Activated T-cell treated with anti-CD3 and anti-CD28 coated beads, Interleukin-2, amount 50 U/mL, for 48 hours (primary cell): Measurements from ENCODE around the gene PEX14.

Experiments used
- DNase-seq, 2 experiments: peaks; one replicate each; pipeline ENCODE4 v3.0.0-alpha.2; 2020

Gene PEX14

GRCh38 chr1:10671622-10672342 lies 197.0 kb downstream of the PEX14 start:
- no peak for DNase-seq

- no peak for DNase-seq
Observed at GRCh38 chr1:10672343-10673050, 197.7 kb downstream of the PEX14 start.

GRCh38 chr1:10673109-10673711 lies 198.5 kb downstream of the PEX14 start:
- no peak for DNase-seq

- no peak for DNase-seq
Observed at GRCh38 chr1:10674222-10674621, 199.5 kb downstream of the PEX14 start.

GRCh38 chr1:10674700-10675609 lies 200.2 kb downstream of the PEX14 start:
- no peak for DNase-seq

GRCh38 chr1:10675813-10676212 lies 201.1 kb downstream of the PEX14 start:
- DNase-seq = no peak

GRCh38 chr1:10676963-10677362 lies 202.2 kb downstream of the PEX14 start:
- no peak for DNase-seq

GRCh38 chr1:10677491-10678391 lies 203.0 kb downstream of the PEX14 start:
- no peak for DNase-seq

- no peak for DNase-seq
Observed at GRCh38 chr1:10678402-10678801, 203.7 kb downstream of the PEX14 start.

GRCh38 chr1:10678852-10679251 lies 204.1 kb downstream of the PEX14 start:
- DNase-seq = no peak

- DNase-seq = no peak
Observed at GRCh38 chr1:10679496-10680220, 204.9 kb downstream of the PEX14 start.
